CD4-positive, alpha-beta T cell (primary cell): Measurements from ENCODE around the gene GANC. TPM values are rescaled to one million over a fixed set of nuclear protein-coding genes. Genes with fewer than 3 reads are reported as not detected.

Source experiments
- ATAC-seq: fragments of 200-7000 bp; cut with Tn5 transposase; one replicate; pipeline ENCODE4 v1.10.0; 2022; ENCODE audit warnings: mild to moderate bottlenecking; ENCODE audit not compliant: poor library complexity
- CTCF ChIA-PET: fragments of 350-600 bp; sonication (Branson Sonifier 250); formaldehyde crosslinking; loops from one replicate; lab custom pipeline; 2021; ENCODE audit warnings: antibody characterized with exemption, inconsistent platforms; lab: Charles Lee
- POLR2A ChIA-PET: fragments of 350-600 bp; sonication (Branson Sonifier 250); formaldehyde crosslinking; loops from one replicate; lab custom pipeline; 2021; ENCODE audit warnings: antibody characterized with exemption, inconsistent platforms; lab: Charles Lee
- DNase-seq, 14 experiments: peaks; one replicate each; pipeline ENCODE4 v3.0.0-alpha.2; 2013 to 2020; ENCODE audit warnings: mixed read lengths in 2 of 14
- H3K27ac ChIP-seq, 2 donors: one replicate each; pipeline versions ENCODE4 v1.5.1 to v1.7.0; 2013; ENCODE audit warnings: low read length in 2 of 2, low read depth in 1 of 2, mild to moderate bottlenecking in 1 of 2
- H3K27me3 ChIP-seq, 2 experiments: 1 replicate in 1 of 2; 2 replicates in 1 of 2; pipeline versions ENCODE4 v1.6.1 to v1.7.0; 2013; ENCODE audit warnings: low read length in 2 of 2, control low read depth in 1 of 2, mild to moderate bottlenecking in 1 of 2, moderate library complexity in 1 of 2; ENCODE audit not compliant: insufficient read depth in 2 of 2, control insufficient read depth in 1 of 2
- H3K36me3 ChIP-seq: one replicate; pipeline ENCODE4 v1.6.1; 2013; ENCODE audit warnings: low read length, control low read depth; ENCODE audit not compliant: insufficient read depth
- H3K4me1 ChIP-seq: one replicate; pipeline ENCODE4 v1.6.1; 2013; ENCODE audit warnings: low read length, control low read depth; ENCODE audit not compliant: insufficient read depth
- H3K4me3 ChIP-seq: one replicate; pipeline ENCODE4 v1.5.1; 2013; ENCODE audit warnings: mild to moderate bottlenecking, low read length, moderate library complexity
- H3K9me3 ChIP-seq, 2 experiments: 1 replicate in 1 of 2; 2 replicates in 1 of 2; pipeline versions ENCODE4 v1.6.1 to v1.7.0; 2013; ENCODE audit warnings: low read length in 2 of 2, mild to moderate bottlenecking in 2 of 2, control low read depth in 1 of 2, moderate library complexity in 1 of 2; ENCODE audit not compliant: control insufficient read depth in 1 of 2, insufficient read depth in 1 of 2
- H3K27ac Mint-ChIP-seq: one replicate; pipeline ENCODE4 v1.8.0; 2020; ENCODE audit warnings: mixed read lengths
- H3K27me3 Mint-ChIP-seq: one replicate; pipeline ENCODE4 v1.8.0; 2021; ENCODE audit warnings: mixed read lengths
- H3K36me3 Mint-ChIP-seq: one replicate; pipeline ENCODE4 v1.8.0; 2021; ENCODE audit warnings: low read depth, mixed read lengths
- H3K4me1 Mint-ChIP-seq: one replicate; pipeline ENCODE4 v1.8.0; 2021; ENCODE audit warnings: low read depth, mixed read lengths
- H3K4me3 Mint-ChIP-seq: one replicate; pipeline ENCODE4 v1.8.0; 2020; ENCODE audit warnings: mild to moderate bottlenecking, mixed read lengths
- H3K9me3 Mint-ChIP-seq: one replicate; pipeline ENCODE4 v1.8.0; 2020; ENCODE audit warnings: mixed read lengths
- intact Hi-C, 2 experiments: fragments of 100-400 bp; cut with DNase I in 1 of 2; cut with micrococcal nuclease in 1 of 2; formaldehyde crosslinking; loops; one replicate each; pipeline versions ENCODE4 v1.15.1 to v1.9.0; 2023 to 2025; cut with DNase I, micrococcal nuclease
- total RNA-seq, 174 experiments: library from RNA in 2 of 174; stranded (reverse) in 2 of 174; gene quantifications; one replicate each; pipeline ENCODE4 v1.2.3 and lab custom pipeline; 2021 to 2026
- TF ChIP-seq, protein P1 (sequence below): fragments of 200-600 bp; IDR thresholded peaks from one replicate; pipeline ENCODE4 v1.8.0; 2022; ENCODE audit warnings: antibody characterized with exemption, mild to moderate bottlenecking

The GANC gene
- total RNA-seq, 2 experiments from 2014 or later = 22.3 to 23.9 TPM

DNA sequence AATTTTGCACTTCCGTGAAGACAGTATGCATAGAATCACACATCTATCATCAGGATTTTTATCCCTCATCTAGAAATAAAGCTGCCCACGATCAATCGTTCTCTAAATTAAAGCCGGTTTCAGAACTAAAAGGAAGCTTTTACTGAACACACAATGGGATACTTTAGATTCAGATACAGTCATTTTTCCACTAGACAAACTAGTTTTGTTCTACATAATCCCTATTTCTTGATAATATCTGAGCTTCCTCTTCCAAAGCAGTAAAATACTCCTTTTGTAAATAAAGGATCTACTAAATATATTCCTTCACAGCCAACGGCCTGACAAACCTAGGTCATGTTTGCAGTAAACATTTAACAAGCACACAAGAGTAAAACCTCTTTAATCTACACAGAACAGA is 2.0 kb upstream of the GANC start:
- no peaks in the 10 kb centered on the region for H3K9me3 ChIP-seq
- DNase-seq (no peak), ATAC-seq (no peak)
- no peaks in the 10 kb centered on the region for H3K27me3 ChIP-seq
- Mint-ChIP-seq H3K27me3 (no peaks in the 10 kb centered on the region), H3K36me3 (peaks cover 70% of the 10 kb centered on the region), H3K4me3 (peak overlapping the region; percentile 12), H3K4me1 (peaks cover 68% of the 10 kb centered on the region), H3K9me3 (no peaks in the 10 kb centered on the region), H3K27ac (peak overlapping the region; percentile 98)
- peaks cover 28% of the 10 kb centered on the region for H3K36me3 ChIP-seq
- H3K27ac ChIP-seq = no peak overlapping the region
- intact Hi-C loops = loop anchor here (5.0 to 10.0 kb wide), 6 partner anchors 64 to 1676 kb away; partner anchors contain the start of genes CDAN1 (in 1 of the 2), KNL1 (in 1 of the 2), RPAP1 (in 1 of the 2) and RTF1 (in 1 of the 2)
- TF ChIP-seq, protein P1, sequence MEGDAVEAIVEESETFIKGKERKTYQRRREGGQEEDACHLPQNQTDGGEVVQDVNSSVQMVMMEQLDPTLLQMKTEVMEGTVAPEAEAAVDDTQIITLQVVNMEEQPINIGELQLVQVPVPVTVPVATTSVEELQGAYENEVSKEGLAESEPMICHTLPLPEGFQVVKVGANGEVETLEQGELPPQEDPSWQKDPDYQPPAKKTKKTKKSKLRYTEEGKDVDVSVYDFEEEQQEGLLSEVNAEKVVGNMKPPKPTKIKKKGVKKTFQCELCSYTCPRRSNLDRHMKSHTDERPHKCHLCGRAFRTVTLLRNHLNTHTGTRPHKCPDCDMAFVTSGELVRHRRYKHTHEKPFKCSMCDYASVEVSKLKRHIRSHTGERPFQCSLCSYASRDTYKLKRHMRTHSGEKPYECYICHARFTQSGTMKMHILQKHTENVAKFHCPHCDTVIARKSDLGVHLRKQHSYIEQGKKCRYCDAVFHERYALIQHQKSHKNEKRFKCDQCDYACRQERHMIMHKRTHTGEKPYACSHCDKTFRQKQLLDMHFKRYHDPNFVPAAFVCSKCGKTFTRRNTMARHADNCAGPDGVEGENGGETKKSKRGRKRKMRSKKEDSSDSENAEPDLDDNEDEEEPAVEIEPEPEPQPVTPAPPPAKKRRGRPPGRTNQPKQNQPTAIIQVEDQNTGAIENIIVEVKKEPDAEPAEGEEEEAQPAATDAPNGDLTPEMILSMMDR = no peak
- H3K4me3 ChIP-seq = no peak overlapping the region
- peaks cover 14% of the 10 kb centered on the region for H3K4me1 ChIP-seq
- ChIA-PET CTCF (no interaction called here), POLR2A (interaction anchor here (1.2 kb wide), 1 partner anchor 10 kb away, joined by 3 read pairs; no protein-coding TSS in a partner anchor)

DNA sequence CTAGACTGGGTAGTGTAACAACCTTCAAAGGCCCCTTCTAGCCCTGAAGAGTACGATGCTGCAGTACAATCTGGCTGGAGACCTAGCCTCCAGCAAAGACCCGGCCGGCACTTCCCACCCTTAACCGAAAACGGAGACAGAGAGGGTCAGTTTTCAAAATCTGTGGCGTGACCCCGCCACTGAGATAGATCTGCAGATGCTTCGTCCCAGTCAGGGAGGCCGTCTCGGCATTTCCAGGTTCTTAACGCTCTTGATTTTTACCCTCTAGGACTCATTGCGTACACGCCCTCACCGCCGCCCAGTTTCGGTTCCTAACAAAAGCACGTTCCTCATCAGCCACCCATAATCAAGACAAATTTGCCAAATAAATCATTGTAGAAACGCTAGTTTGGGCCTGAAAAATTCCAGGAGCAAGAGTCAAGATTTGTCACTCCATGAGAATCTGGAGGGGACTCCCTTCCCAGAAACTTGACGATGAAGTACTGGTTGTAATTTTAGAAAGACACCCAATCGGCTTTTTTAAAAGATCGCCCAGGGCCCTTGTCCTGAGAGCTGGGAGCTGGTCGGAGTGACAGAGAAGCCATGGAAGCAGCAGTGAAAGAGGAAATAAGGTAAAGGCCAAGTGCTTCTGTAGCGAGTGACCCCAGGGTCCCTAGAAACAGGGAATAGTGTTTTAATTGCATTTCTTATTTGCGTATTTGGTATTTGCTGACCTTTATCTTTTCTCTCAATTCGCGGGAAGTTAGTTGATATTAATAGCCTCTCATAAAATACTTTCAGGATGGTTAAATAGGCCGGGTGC is 1.1 kb downstream of the GANC start:
- CTCF ChIA-PET = no interaction called here
- Histone ChIP-seq H3K4me1 (peaks cover 11% of the 10 kb centered on the region), H3K27ac (peak overlapping the region; percentile 92 to 95), H3K9me3 (no peaks in the 10 kb centered on the region), H3K4me3 (peak overlapping the region; percentile 70), H3K27me3 (no peaks in the 10 kb centered on the region), H3K36me3 (peaks cover 16% of the 10 kb centered on the region)
- intact Hi-C loops = loop anchor here (1.0 to 10.0 kb wide), 8 partner anchors 66 to 1679 kb away; partner anchors contain the start of genes VPS39 (in 2 of the 2), CDAN1 (in 1 of the 2), KNL1 (in 1 of the 2) and RPAP1 (in 1 of the 2)
- Mint-ChIP-seq H3K4me1 (peaks cover 69% of the 10 kb centered on the region), H3K36me3 (peaks cover 55% of the 10 kb centered on the region), H3K9me3 (no peaks in the 10 kb centered on the region), H3K27ac (peak overlapping the region; percentile 98), H3K27me3 (no peaks in the 10 kb centered on the region), H3K4me3 (peak overlapping the region; percentile 90)
- POLR2A ChIA-PET = interaction anchor here (0.7 to 1.8 kb wide), 32 partner anchors 9 to 1709 kb away, joined by 3 to 40 read pairs (median 5); partner anchors contain the start of genes CHP1, EHD4, HAUS2 and LRRC57
- ATAC-seq (peak; percentile 43), DNase-seq (peak; percentile 43 to 80 (median 60))
- TF ChIP-seq, protein P1 = no peak

DNA sequence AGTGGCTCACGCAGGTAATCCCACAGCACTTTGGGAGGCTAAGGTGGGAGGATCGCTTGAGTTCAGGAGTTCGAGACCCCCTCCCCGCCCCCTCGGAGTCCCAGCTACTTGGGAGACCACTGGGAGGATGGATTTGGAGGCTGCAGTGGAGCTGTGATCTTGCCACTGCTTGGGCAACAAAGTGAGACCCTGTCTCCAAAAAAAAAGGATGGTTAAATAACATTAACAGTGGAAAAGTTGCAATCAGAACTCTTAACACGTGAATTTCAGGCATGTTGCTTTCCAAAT is 1.6 kb downstream of the GANC start:
- ChIA-PET CTCF (no interaction called here), POLR2A (interaction anchor here (0.8 to 1.7 kb wide), 4 partner anchors 216 to 991 kb away, joined by 3 to 5 read pairs (median 4); partner anchors contain the start of genes SNAP23, STARD9 and ZNF106)
- TF ChIP-seq, protein P1 = no peak
- peak overlapping the region; percentile 98 for H3K27ac Mint-ChIP-seq
- Histone ChIP-seq H3K27ac (peak overlapping the region; percentile 92 to 95), H3K27me3 (no peaks in the 10 kb centered on the region), H3K9me3 (no peaks in the 10 kb centered on the region), H3K4me1 (peaks cover 11% of the 10 kb centered on the region), H3K36me3 (peaks cover 21% of the 10 kb centered on the region), H3K4me3 (peak overlapping the region; percentile 70)
- H3K4me1 Mint-ChIP-seq = peaks cover 64% of the 10 kb centered on the region
- peak overlapping the region; percentile 90 for H3K4me3 Mint-ChIP-seq
- intact Hi-C loops = loop anchor here (5.0 to 10.0 kb wide), 6 partner anchors 67 to 1680 kb away; partner anchors contain the start of genes CDAN1 (in 1 of the 2), KNL1 (in 1 of the 2), RPAP1 (in 1 of the 2) and RTF1 (in 1 of the 2)
- DNase-seq = peak in 2 of 14 experiments; percentile 7 to 27
- no peak for ATAC-seq
- H3K27me3 Mint-ChIP-seq = no peaks in the 10 kb centered on the region
- peaks cover 56% of the 10 kb centered on the region for H3K36me3 Mint-ChIP-seq
- H3K9me3 Mint-ChIP-seq = no peaks in the 10 kb centered on the region
